ENCODE results near the gene ASS1.

The ASS1 gene

GRCh38 chr9:130498298-130498917 lies 53.6 kb downstream of the ASS1 start:
- DNase-seq (ENCODE audit: low read depth in 2 of 2) = no peak

DNA sequence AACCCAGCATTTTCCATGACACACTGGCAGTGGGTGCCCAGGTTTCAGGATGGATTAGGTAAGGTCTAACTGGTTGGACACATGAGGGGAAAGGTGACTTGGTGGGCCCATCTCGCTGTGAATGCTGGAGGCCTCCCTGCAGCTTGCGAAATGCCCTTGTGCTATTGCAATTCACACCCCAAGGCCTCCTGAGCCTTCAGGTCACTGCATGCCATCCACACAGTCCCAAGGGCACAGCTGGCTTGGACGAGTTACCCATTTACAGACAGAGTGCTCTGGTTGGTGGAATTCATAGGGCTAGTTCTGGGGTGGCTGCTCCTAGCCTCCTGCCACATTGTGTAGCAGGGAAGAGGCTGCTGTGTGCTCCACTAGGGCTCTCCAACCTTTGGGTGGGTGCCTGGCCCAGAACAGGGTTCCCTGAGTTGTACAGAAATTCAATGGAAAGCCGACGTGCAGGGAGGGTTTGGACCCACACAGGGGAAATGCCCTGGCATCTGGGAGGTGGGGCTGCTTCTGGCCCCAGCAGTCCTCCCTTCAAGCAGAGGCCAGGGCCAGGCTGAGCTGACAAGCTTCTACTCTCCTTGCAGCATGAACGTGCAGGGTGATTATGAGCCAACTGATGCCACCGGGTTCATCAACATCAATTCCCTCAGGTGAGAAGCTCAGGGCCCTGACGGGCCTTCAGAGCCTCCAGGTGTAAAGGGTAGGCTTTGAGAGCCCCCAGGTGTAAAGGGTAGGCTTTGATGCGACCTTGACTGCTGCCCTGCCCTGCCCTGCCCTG lies 54.3 kb downstream of the ASS1 start:
- DNase-seq (ENCODE audit: low read depth in 2 of 2) = no peak

GRCh38 chr9:130499804-130500263 lies 55.1 kb downstream of the ASS1 start:
- DNase-seq (ENCODE audit: low read depth in 2 of 2) = no peak

- no peak for DNase-seq (ENCODE audit: low read depth in 2 of 2)
Measured at GRCh38 chr9:130500340-130501180, 55.8 kb downstream of the ASS1 start.

- DNase-seq (ENCODE audit: low read depth in 2 of 2) = no peak
Measured at GRCh38 chr9:130501639-130502038, 56.9 kb downstream of the ASS1 start.

DNA sequence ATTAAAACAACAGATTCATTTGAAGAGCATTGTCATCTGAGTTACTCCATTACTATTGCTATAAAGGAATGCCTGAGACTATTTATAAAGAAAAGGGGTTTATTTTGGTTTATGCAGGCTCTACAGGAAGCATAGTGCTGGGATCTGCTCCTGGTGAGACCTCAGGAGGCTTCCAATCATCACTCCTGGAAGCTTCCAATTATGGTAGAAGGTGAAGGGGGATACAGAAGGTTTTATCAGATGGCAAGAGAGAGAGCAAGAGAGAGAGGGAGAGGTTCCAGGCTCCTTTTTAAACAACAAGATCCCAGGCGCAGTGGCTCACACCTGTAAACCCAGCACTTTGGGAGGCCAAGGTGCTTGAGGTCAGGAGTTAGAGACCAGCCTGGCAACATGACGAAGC lies 63.5 kb downstream of the ASS1 start:
- no peak for DNase-seq (ENCODE audit: low read depth in 2 of 2)

- DNase-seq (ENCODE audit: low read depth in 2 of 2) = no peak
Measured at GRCh38 chr9:130512199-130512598, 67.4 kb downstream of the ASS1 start.

DNA sequence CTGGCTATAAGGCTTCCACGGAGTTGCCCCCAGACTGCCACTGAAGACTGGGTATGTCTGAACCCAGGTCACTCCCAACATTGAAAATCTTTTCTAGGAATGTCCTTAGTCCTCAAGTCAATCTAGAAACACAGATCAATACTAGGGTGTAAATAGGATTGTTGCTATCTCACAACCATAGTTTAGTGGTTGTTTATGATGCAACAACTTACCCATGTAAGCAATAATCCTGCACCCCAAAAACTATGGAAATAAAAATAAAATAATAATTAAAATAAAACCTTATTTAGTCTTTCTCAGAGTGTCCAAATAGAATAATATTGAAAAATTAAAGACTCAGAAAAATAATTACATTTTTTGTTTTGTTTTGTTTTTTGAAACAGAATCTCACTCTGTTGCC lies 68.3 kb downstream of the ASS1 start:
- DNase-seq (ENCODE audit: low read depth in 2 of 2) = no peak

DNA sequence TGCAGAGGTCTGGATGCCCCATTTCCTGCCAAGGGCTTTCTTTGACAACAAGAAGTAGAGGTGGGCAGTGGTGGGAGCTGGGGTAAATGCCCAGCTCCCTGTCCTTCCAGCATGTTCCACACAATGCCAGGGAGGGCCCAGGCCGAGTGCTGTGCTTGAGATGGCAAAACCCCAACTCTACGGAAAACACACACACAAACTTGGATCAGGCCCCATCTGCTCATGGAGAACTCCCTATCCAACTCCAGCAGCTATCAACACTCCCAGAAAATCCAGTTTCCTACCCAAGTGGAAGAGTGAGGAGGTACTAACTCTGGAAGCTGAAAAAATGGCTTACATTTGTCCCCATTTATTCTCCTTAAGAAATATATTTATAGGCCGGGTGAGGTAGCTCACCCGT lies 73.5 kb downstream of the ASS1 start:
- no peak for DNase-seq (ENCODE audit: low read depth in 2 of 2)

- no peak for DNase-seq (ENCODE audit: low read depth in 2 of 2)
Measured at GRCh38 chr9:130518943-130519799, 74.4 kb downstream of the ASS1 start.

- DNase-seq (ENCODE audit: low read depth in 2 of 2) = no peak
Measured at GRCh38 chr9:130519927-130520326, 75.2 kb downstream of the ASS1 start.

DNA sequence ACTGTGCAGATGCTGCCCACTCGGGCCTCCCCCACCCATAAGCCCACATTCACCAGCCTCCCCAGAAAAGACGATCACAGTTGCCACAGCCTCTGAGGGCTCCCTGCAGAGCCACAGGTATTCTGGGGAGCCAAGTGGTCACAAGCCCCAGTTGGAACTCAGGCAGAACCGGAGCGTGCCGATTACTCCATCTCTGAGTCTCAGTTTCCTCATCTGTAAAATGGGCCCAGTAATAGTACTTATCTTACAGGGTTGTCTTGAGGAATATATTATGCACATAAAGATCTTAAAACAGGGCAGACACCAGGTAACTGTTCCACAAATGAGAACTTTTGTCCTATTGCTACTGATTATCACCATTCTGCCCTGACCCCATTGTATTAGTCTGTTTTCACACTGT lies 77.0 kb downstream of the ASS1 start:
- DNase-seq (ENCODE audit: low read depth in 2 of 2) = no peak

DNA sequence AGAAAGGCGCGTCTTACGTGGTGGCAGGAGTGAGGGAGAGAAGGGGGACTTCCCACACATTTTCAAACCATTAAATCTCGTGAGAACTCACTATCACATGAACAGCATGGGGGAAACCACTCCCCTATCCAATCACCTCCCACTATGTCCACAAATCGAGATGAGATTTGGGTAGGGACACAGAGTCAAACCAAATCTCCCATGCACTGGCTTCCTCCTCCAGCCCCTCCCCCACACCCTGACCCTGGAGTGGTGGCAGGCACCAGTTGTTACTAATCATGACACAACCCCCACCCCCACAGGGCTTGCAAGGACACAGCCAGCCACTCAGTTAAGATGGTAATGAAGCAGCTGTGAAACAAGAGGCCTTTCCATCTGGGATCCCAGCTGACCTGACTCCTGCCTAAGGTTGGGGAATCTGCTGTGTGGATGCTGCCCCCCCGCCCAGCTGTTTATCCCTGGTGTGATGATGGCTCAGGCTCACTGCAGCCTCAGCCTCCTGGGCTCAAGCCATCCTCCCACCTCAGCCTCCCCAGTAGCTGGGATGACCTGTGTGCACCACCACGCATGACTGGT lies 77.6 kb downstream of the ASS1 start:
- DNase-seq (ENCODE audit: low read depth in 2 of 2) = no peak

DNA sequence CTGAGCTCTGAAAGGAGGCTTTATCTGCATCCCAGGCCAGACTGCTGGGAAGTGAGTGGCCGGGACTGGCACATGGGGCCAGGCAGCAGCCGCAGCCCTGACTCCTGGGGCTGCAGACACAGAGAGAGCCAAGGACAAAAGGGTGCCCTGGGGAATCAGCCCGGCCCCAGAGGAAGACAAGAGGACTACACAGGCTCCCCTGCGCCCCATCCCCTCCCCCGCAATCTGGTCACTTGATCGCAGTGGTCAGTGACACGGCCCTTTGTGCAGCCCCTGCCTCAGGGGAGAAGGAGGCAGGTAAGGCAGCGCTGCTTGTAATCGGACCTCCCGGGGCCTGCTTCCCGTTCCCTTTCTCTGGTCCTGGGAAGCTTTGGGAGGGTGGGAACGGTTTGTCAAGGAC lies 79.2 kb downstream of the ASS1 start:
- no peak for DNase-seq (ENCODE audit: low read depth in 2 of 2)

GRCh38 chr9:130526193-130526853 lies 81.6 kb downstream of the ASS1 start:
- no peak for DNase-seq (ENCODE audit: low read depth in 2 of 2)

DNA sequence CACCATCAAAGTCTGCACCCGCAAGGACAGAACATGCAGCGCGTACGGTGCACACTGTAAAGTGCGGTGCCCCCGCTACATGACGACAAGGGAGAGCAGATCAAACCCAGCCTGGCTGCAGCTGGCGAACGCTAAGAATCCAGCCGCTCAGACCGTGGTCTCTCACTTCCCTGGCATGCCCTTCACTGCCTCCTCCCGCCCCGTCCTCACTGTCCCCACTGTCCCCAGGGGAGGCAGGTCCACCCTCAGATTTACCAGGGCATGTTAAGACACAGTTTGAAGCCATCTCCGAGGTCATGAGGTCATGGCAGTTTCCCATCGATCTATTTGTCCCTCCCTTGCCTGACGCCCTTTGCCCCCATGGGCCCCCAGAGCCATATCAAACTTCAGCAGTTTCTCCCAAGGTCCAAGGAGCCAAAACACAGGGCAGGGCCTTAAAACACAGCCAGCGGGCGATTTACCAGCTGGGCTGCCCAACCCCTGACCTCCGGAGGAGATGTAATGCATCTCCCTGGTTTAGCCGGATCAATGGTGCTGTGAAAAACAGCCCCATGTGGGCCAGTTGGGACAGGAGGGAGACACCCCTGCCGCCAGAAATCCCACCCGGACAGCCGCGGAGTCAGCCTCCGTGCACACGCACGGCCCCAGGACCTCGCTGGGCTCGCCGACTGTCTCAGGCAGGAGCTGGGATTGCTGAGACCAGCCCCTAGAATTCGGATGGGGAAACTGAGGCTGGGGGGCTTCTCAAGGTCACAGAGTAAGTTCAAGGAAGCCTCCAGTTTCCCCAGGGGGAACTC lies 82.3 kb downstream of the ASS1 start:
- DNase-seq (ENCODE audit: low read depth in 2 of 2) = no peak

- no peak for DNase-seq (ENCODE audit: low read depth in 2 of 2)
Measured at GRCh38 chr9:130527651-130528310, 83.0 kb downstream of the ASS1 start.

DNA sequence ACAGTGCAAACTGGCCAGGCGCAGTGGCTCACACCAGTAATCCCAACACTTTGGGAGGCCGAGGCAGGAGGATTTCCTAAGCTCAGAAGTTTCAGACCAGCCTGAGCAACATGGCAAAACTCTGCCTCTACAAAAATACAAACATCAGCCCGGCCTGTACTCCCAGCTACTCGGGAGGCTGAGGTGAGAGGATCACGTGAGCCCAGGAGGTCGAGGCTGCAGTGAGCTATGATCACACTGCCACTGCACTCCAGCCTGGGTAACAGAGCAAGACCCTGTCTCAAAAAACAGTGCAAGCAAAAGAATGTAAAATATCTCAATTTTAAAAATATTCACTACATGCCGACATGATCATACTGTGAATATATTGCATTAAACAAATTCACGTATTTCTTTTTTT lies 83.9 kb downstream of the ASS1 start:
- DNase-seq (ENCODE audit: low read depth in 2 of 2) = no peak

DNA sequence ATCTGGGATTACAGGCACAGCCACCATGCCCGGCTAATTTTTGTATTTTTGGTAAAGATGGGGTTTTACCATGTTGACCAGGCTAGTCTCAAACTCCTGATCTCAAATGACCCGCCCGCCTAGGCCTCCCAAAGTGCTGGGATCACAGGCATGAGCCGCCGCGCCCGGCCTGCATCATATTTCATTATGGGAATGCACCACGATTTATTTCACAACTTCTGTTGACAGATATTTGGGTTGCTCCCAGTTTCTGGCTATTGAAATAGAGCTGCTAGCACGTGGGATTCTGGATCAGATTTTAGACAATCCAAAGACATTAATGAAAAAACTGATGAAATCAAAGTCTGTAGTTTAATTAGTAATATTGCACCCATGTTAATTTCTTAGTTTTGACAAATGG lies 86.2 kb downstream of the ASS1 start:
- DNase-seq (ENCODE audit: low read depth in 2 of 2) = no peak
